ENCODE results near the gene CLCN6. TPM values are rescaled to one million over a fixed set of nuclear protein-coding genes. Genes with fewer than 3 reads are reported as not detected.

Gene CLCN6
- total RNA-seq, 1 donor from 2014 or later, result 7.9 TPM

GRCh38 chr1:11878081-11878890 is 72.3 kb downstream of the CLCN6 start:
- no peak for DNase-seq (ENCODE audit: low spot score)

- no peak for DNase-seq (ENCODE audit: low spot score)
Observed at GRCh38 chr1:11878891-11879190, 72.8 kb downstream of the CLCN6 start.

GRCh38 chr1:11879311-11880180 is 73.6 kb downstream of the CLCN6 start:
- DNase-seq (ENCODE audit: low spot score), result no peak

- DNase-seq (ENCODE audit: low spot score), result no peak
Observed at GRCh38 chr1:11880181-11880575, 74.2 kb downstream of the CLCN6 start.

- no peak for DNase-seq (ENCODE audit: low spot score)
Observed at GRCh38 chr1:11880911-11881748, 75.1 kb downstream of the CLCN6 start.

GRCh38 chr1:11881749-11882441 is 75.9 kb downstream of the CLCN6 start:
- no peak for DNase-seq (ENCODE audit: low spot score)

- peak; percentile 23 for DNase-seq (ENCODE audit: low spot score)
Observed at GRCh38 chr1:11882814-11883538, 77.0 kb downstream of the CLCN6 start.

- no peak for DNase-seq (ENCODE audit: low spot score)
Observed at GRCh38 chr1:11885916-11886315, 79.9 kb downstream of the CLCN6 start.

GRCh38 chr1:11886986-11887665 is 81.1 kb downstream of the CLCN6 start:
- DNase-seq (ENCODE audit: low spot score), result no peak

- no peak for DNase-seq (ENCODE audit: low spot score)
Observed at GRCh38 chr1:11887666-11888007, 81.6 kb downstream of the CLCN6 start.

- DNase-seq (ENCODE audit: low spot score), result no peak
Observed at GRCh38 chr1:11888206-11888876, 82.3 kb downstream of the CLCN6 start.

GRCh38 chr1:11888877-11889208 is 82.9 kb downstream of the CLCN6 start:
- no peak for DNase-seq (ENCODE audit: low spot score)

GRCh38 chr1:11891433-11892186 is 85.6 kb downstream of the CLCN6 start:
- DNase-seq (ENCODE audit: low spot score), result no peak

Other genes starting within 250 kb of the CLCN6 start
- 4.1 TPM for gene FBXO2, start 151.8 kb upstream of the CLCN6 start, total RNA-seq (ENCODE audit: insufficient read depth, low replicate concordance)
- gene FBXO44, start 151.3 kb upstream of the CLCN6 start, total RNA-seq (ENCODE audit: insufficient read depth, low replicate concordance), result 7.9 TPM
- 0.48 TPM for gene FBXO6, start 142.0 kb upstream of the CLCN6 start, total RNA-seq (ENCODE audit: insufficient read depth, low replicate concordance)
- gene MAD2L2, start 125.0 kb upstream of the CLCN6 start, total RNA-seq (ENCODE audit: insufficient read depth, low replicate concordance), result 15.2 TPM
- gene DRAXIN, start 114.5 kb upstream of the CLCN6 start, total RNA-seq (ENCODE audit: insufficient read depth, low replicate concordance), result 1.4 TPM
- 43.3 TPM for gene AGTRAP, start 70.1 kb upstream of the CLCN6 start, total RNA-seq (ENCODE audit: insufficient read depth, low replicate concordance)
- gene C1orf167, start 44.0 kb upstream of the CLCN6 start, total RNA-seq (ENCODE audit: insufficient read depth, low replicate concordance), result 2.6 TPM
- gene MTHFR, start 227 bp upstream of the CLCN6 start, total RNA-seq (ENCODE audit: insufficient read depth, low replicate concordance), result 17.1 TPM
- gene NPPA, start 41.6 kb downstream of the CLCN6 start, total RNA-seq (ENCODE audit: insufficient read depth, low replicate concordance), result not detected
- not detected for gene NPPB, start 52.8 kb downstream of the CLCN6 start, total RNA-seq (ENCODE audit: insufficient read depth, low replicate concordance)
- 44.3 TPM for gene KIAA2013, start 120.2 kb downstream of the CLCN6 start, total RNA-seq (ENCODE audit: insufficient read depth, low replicate concordance)
- gene PLOD1, start 128.5 kb downstream of the CLCN6 start, total RNA-seq (ENCODE audit: insufficient read depth, low replicate concordance), result 238 TPM
- 25.5 TPM for gene MFN2, start 174.3 kb downstream of the CLCN6 start, total RNA-seq (ENCODE audit: insufficient read depth, low replicate concordance)
- 14.0 TPM for gene MIIP, start 213.3 kb downstream of the CLCN6 start, total RNA-seq (ENCODE audit: insufficient read depth, low replicate concordance)

All from umbilical cord (tissue), 2 donors.